HG03066 (cell line): ENCODE measurements around the gene MCFD2.

ENCODE experiments used
- ATAC-seq: cut with Tn5 transposase; IDR thresholded peaks from one replicate; pipeline ENCODE4 v1.9.1; 2021; ENCODE audit warnings: low read depth; ENCODE audit not compliant: unreplicated experiment

The MCFD2 gene

GRCh38 chr2:46915281-46915810 is at the start of gene MCFD2:
MCFD2 (minus strand) TSS chr2:46915806; CDS start chr2:46909171, 6,635 bp downstream.
- ATAC-seq, result peak; percentile 17

DNA sequence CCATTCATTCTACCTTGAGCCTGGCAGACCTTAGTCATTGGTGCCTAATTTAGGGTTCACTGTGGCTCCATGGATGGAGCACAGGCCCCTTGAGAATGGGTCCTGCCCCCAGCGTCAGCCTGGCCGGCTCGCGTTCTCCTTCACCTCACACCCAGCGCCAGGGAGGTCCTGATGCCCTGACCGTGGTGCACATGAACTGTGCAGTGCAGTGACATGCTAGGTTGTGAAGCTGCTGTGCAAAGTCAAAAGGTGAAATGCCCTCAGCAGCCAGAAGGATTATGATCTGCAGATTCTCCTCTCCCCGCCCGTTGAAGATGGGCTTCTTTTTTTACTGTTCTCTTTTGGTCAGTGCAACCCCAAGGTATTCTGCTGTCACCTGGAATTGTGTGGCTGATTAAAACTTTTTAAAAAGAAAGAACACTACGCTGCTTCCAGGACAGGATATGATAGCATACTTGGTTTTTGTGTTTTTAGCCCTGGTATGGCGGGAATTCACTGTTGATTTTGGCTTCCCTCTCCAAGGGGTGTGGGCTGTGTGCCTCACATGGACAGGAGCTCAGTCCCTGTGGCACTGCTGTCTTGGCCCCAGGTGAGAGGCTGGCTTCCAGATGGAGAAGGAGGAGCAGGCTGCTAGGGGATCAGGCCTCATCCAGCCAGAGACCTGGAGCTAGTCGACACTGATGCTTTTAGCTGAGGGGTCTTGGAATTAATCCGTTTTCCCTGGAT is 49.4 kb upstream of the MCFD2 start:
- ATAC-seq, result no peak

DNA sequence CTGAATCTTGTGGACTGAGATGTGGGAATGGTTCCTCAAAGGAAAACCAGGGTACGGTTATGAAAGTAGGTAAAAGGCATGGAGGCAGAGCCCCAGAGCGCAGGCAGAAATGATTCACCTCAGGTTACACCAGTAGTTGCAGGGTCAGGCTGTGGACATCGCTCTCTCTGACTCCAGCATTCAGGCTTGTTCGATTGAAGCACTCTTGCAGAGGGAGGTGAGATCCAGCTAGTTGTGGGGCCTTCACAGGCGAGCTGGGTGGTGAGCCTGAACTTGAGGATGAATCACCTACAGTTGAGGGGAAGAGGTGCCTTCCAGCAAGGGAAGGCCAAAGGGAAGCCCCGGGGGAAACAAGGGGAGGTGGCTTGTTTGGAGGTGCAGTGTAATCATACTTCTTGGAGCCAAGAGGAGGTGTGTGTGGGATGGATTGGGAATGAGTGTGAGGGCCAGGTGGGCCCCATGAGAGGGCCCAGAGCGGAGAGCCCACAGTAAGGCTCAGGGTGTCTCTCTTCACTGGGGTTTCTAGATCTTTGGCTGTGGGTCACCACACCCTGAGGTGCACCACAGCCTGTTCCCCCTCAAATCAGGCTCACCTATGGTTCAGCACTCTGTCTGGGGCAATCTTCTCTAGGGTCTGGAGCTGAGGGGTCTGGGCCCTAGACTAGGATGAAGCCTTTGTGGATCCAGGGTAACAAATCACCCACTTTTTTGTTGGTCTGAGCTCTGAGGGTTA is 48.5 kb upstream of the MCFD2 start:
- no peak for ATAC-seq

- no peak for ATAC-seq
Measured at GRCh38 chr2:46963210-46963609, 47.6 kb upstream of the MCFD2 start.

DNA sequence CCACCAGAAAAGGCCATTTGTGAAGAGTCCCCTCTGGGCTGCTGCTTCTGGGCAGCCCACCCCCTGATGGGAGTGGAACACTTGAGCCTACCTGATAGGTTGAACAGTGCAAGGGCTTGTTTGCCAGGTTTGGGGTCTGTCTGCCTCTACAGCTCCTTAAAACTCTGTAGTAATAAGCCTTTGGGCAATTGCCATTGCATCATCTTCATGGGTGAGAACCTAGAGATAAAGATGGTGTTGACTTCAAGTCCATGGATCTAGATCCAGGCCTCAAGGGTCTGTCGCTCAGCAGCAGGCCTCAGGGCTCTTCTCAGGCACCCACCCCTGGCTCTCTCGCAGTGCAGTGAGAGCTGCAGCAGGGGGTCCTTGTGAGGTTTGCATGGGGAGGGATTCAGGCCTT is 47.1 kb upstream of the MCFD2 start:
- no peak for ATAC-seq

DNA sequence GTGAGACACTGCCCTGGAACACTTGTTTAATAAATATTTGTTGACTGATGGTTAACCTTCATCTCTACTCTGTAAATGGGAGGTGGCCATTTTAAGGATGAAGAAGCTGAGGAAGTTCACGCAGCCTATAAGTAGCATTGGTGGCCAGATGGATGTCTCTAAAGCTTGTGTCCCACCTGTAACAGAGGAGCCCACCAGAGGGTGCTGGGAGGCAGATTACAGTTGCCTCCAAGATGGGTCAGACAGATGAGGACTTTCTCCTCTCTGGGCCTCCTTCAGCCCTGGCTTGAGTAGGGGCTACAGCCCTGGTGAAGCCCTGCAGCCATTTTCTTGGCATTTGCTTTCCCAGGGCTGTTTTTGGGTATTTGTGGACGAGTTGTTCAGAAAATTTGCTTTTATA is 45.0 kb upstream of the MCFD2 start:
- no peak for ATAC-seq

DNA sequence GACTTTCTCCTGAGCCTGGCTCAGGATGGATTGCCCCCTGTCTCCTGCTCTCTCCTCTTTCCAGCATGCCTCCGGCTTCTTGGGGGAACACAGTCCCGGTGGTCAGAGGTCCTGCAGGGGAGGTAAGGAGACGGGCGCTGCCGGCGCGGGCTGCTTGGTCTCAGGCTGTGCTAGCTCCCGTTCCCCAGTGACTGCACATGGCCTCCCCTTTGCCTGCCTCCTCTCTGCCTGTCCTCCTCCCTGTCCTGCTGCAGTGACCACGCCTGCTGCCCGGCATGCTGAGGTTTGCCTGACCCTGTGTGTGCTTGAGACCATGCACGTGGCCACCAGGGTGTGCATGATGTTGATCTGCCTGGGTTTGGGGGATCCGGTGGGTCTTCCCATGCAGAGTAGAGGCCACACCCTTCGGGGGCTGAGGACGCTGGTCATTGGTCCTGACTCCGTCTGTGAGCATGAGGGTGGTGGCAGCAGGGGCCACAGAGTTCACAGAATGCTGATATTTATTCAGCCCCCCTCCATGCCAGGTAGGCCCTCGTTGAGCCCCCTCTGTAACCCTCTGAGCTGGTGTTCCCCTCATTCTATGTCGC is 42.9 kb upstream of the MCFD2 start:
- no peak for ATAC-seq

DNA sequence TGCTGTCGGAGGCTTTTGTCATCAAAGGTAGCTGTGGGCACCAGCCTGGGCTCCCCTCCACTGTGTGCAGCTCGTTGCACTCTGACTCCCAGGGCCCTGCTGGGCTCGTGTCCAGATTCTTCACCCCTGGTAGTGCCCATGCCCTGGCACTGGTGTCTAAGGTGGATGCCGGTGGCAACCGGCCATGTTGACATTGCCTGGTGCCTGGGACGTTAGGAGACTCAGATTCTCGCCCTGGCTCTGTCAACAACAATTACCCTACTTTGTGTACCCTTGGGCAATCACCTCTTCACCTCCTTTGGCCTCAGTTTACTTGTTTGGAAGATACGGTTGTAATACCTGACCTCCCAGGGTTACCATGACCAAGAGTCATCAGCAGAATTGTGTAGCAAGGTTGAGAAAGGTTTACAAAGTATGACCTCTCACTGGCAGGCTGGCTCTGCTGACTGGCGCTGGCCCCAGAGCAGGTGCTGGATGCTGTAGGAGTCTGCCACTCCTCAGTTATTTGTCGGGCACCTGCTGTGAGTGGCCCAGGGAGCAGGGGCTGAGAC is 41.5 kb upstream of the MCFD2 start:
- ATAC-seq, result no peak

GRCh38 chr2:46955764-46956163 is 40.2 kb upstream of the MCFD2 start:
- no peak for ATAC-seq

DNA sequence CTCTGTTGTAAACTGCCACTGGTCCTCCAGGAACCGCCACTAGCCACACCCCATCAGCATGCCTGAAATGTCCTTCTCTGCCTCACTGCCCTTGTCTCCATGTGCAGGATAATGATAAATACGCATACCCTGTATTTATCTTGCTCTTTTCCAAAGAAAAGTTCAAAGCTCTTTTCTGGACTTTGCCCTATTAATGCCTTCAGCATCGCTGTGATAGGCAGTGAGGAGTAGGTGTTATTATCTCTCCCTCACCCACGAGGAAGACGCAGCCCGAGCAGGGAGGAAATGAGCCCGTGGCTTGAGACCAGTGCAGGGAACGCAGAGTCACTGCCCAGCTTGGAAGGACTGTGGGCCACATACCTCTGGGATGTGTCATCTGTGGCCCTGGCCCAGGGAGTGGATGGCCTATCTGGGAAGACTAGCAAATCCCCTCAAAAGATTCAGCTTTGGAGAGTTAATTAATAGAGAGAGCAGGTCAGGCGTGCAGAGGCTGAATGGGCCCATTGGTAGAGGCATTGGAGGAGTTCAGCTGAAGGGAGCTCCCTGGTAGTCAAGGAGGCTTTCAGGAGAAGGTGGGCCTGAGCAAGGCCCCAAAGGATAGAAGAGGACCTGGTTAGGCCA is 39.5 kb upstream of the MCFD2 start:
- ATAC-seq, result no peak

GRCh38 chr2:46952171-46952570 is 36.6 kb upstream of the MCFD2 start:
- ATAC-seq, result no peak

DNA sequence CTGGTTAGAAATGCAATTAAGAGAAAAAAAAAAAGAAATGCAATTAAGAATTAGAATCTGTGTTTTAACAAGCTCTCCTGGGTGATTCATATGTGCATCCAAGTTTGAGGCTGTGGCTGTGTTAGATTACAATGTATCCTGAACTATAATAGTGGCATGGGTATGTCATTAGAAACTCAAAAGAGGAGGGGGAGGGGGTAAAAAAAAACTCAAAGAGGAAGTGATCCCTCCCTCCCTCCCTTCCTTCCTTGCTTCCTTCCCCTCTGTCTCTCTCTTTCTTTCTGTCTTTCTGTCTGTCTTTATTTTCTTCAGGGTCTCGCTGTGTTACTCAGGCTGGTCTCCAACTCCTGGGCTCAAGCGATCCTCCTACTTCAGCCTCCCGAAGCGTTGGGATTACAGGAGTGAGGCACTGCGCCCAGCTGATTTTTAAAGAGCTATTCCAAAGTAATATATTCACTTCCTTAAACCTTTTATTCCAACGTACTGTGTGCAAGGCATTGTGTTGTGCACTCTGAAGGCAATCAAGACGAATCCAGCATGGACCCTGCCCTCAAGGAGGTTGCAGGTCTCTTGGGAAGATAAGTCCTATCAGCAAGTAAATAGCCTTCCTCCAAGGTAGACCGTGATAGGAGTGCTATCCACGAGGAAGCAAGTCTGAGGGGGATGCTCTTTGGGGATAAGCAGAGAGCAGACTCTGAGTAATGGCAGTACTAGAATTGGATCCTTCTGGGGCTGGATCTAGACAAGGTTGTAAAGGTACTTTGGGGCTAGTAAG is 35.9 kb upstream of the MCFD2 start:
- ATAC-seq, result no peak

DNA sequence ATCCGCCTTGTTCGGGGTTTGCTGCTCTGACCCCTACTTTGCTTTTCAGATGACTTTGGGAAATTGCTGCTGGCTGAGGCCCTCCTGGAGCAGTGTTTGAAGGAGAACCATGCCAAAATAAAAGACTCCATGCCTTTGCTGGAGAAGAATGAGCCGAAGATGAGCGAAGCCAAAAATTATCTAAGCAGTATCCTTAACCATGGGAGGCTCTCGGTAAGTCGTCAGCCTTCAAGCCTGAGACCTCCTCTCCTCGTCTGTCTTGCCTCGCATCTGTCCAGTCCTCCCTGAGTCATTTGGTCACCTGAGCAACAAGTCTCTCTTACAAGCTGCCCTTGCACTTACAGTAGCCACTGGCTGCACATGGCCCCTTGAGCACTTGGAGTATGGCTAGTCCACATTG is 34.7 kb upstream of the MCFD2 start:
- ATAC-seq, result no peak

- ATAC-seq, result no peak
Measured at GRCh38 chr2:46947841-46948240, 32.2 kb upstream of the MCFD2 start.

- ATAC-seq, result no peak
Measured at GRCh38 chr2:46945671-46946070, 30.1 kb upstream of the MCFD2 start.

DNA sequence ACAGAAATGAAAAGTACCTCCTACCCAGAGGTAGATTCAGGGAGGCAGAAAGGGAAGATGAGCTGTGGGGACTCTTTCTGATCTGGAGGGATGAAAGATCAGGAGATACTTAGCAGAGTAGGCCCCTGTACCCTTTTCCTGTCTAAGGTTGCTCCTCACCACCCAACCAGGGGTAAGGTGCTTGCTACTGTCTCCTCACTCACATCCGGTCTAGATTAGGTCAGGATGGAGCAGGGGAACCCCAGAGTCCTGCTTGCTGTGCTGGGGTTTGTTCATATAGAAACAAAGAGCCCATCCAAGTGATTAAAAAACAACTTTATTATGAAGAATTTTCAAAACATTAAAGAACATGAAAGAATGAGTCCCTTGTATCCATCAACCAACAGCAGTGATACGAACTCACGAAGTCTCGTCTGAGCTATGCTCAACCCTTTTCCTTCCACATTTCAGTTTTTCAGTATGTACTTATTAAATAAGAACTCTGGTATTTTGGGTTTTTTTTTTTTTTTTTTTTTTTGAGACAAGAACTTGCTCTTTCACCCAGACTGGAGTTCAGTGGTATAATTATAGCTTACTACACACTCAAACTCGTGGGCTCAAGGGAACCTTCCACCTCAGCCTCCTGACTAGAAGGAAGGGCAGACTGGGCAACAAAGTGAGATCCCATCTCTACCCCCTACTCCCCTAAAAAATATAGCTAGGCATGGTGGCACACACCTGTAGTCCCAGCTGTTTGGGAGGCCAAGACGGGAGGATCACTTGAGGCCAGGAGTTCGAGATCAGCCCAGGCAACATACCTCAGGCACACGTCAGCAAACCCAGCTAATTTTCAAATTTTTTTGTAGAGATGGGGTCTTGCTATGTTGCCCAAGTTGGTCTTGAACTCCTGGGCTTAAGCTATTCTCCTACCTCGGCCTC is 28.5 kb upstream of the MCFD2 start:
- ATAC-seq, result peak; percentile 24

DNA sequence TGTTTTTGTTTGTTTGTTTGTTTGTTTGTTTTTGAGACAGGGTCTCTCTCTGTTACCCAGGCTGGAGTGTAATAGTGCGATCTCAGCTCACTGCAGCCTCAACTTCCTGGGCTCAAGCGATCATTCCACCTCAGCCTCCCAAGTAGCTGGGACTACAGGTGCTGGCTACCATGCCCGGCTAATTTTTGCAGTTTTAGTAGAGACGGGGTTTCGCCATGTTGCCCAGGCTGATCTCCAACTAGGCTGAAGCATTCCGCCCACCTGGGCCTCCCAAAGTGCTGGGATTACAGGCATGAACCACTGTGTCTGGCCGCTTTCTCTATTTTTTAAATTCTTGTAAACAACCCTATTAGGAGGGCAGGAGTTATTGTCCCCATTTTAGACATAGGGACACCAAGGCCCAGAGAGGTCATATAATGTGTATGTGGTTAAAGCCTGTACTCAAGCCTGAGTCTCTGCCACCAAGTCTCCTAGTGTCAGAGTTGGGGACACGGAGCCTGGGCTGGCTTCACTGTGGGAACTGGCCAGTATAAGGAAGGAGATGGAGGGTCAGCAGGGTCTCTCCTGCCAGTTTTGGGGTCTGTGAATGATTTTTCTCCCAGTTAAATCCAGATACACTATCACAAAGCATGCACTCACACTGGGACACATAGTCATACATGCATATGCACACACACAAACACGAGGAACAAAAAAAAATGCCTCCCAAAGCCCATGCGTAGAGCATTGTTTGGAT is 27.5 kb upstream of the MCFD2 start:
- ATAC-seq, result no peak

GRCh38 chr2:46942143-46942526 is 26.5 kb upstream of the MCFD2 start:
- peak; percentile 31 for ATAC-seq
